SK-MEL-5 (cell line): Measurements from ENCODE around the gene RRP36. TPM values are rescaled to one million over a fixed set of nuclear protein-coding genes. Genes with fewer than 3 reads are reported as not detected.
A peak's percentile ranks its signal among the peaks of the same experiment; 100 is the strongest.

Experiments used
- DNase-seq: peaks from one replicate; pipeline ENCODE4 v3.0.0-alpha.2; 2016; ENCODE audit warnings: low read depth, low spot score
- in situ Hi-C: cut with HindIII; loops from 2 replicates; pipeline ENCODE4 v1.10.0; 2016; ENCODE audit warnings: low sequenced_read_pairs, high pct_unique_total_duplicates, low pct_unique_long_range_greater_than_20kb
- total RNA-seq: library from RNA; depleted of rRNA; stranded (reverse); fragments of >200 nt; shearing (Covaris generic); gene quantifications from 2 replicates; pipeline ENCODE4 v1.2.3, GENCODE V29; 2014

The RRP36 gene
- total RNA-seq, 1 experiment from 2014 or later, result 89.9 TPM

DNA sequence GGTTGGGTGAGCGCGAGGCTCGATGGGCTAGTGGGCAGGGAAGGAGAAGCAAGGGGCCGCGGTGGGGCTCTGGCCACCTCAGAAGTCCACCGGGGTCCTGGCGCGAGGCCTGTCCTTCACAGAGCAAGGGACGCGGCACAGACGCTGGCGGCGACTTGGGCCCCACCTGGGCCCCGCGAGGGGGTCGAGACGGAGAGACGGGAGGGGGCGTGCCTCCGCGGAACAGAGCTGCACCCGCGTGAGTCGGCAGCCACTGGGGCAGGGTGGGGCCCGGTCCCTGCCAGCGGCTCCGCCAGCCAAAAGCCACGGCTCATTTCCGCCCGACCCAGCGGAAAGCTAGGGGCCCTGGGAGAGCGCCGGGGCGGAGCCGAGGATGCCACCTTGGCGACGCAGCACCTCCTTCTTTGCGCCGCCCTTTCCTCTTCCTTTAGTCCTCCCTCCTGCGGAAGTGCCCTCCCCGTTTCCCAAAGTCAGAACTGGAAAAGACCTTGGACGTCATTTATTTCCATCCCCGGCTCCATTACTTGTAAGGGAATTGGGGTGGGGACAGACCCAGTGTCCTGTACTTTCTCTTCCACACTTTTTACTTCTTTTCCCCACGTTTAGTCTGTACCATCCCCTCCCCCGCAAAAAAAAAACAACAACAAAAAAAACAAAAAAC, 32.3 kb downstream of the RRP36 start, which contains the start of gene CUL7:
Gene CUL7 (minus strand): TSS at position 307 of the 661 bp plus-strand sequence. CDS start 1,063 bp downstream, outside the sequence.
- peak; percentile 94 for DNase-seq
- in situ Hi-C loops, result no loop called here

DNA sequence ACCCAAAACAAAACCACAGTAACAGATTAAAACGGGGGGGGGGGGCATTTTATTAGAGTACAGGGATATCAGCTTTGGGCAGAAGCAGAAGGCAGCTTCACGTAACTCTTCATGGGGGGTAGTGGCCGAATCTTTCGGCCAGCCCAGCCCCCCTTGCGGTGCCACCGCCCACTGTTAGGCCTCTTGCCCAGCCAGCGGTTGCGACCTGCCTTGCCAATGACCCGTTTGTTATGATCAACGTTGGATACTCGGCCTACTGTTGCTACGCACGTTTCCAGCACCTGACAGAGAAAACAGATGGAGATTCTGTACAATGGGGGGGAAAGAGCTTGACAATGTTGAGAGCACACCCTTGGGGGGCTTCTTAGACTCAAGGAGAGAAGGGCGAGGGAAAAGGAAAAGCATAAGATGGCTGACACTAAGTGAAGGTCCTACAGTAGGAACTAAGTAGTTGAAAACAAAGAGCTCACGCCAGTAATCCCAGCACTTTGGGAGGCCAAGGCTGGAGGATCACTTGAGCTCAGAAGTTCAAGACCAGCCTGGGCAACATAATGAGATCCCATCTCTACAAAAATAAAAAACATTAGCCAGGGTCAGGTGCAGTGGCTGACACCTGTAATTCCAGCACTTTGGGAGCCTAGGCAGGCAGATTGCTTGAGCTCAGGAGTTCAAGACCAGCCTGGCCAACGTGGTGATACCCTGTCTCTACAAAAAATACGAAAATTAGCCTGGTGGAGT, 33.0 kb downstream of the RRP36 start:
- DNase-seq, result no peak
- in situ Hi-C loops, result no loop called here

- in situ Hi-C loops, result no loop called here
Measured at GRCh38 chr6:43055966-43056365, 34.5 kb downstream of the RRP36 start.

GRCh38 chr6:43058531-43058930, 37.1 kb downstream of the RRP36 start:
- DNase-seq, result no peak
- in situ Hi-C loops, result no loop called here

More at GRCh38 chr6:43055966-43056365, 34.5 kb downstream of the RRP36 start:
- DNase-seq, result no peak

DNA sequence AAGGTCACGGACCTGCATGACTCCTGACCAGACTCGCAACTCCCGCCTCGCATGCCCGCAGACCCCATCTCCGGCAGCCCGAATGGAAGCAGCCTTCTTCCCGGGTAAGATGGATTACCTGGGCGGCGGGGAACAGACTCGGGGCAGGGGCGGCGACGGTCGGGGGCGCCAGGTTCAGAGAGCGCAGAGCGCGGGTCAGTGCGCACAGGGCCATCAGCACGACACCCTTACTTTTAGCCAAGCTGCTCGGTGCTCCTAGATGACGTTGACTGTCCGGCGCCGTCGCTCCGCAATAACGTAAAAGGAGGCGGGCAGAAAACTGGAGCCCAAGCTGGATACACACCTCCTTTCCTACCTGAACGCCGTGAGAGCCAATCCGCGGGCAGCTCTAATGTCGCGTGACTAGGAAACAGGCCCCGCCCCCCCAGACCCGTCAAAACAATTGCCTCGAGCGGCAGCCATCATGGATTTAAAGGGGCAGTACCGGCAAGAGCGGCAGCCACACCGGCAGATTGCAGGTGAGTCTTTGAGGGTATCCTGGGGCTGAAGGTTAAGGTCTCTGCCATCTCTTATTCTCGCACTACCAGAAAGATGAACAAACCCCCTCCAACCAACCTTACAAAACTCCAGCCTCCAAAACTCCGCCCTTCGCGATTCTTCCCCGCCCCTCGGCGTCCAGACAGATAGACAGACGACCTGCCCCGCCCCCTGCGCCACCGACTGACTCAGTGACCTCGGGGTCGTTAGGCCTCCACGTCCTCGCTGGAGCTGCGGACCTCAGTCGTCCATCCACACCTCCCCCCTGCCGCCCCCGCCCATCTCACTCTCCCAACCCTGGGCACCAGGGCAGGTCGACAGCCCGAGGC, 38.0 kb downstream of the RRP36 start, which contains the start of the genes KLC4 and MRPL2:
Gene KLC4 (plus strand): TSS at position 464 of the 866 bp plus-strand sequence. CDS start 1,705 bp downstream, outside the sequence.
Gene MRPL2 (minus strand): TSS at position 267 of the 866 bp plus-strand sequence. CDS start 53 bp downstream, at position 214.
- DNase-seq, result peak; percentile 99
- in situ Hi-C loops, result no loop called here

- in situ Hi-C loops, result no loop called here
- no peak for DNase-seq
Measured at GRCh38 chr6:43060034-43060754, 38.8 kb downstream of the RRP36 start.

- no peak for DNase-seq
- in situ Hi-C loops, result no loop called here
Measured at GRCh38 chr6:43060755-43061633, 39.6 kb downstream of the RRP36 start.

DNA sequence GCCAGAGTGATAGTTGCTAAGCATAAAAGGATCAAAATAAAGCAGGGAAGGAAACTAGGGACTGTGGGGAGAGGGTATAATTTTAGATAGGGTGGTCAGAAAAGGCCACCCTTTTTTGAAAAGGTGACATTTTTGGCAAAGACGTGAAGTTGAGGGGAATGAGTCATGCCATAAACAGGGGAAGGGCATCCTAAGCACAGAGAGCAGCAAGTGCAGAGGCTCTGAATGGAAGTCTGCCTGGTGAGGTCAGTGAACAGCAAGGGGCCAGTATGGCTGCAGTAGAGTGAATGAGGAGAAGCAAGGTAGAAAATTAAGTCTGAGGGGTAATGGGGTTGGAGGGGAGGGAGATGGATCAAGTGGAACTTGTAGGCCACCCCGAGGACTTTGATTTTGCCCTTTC, 40.4 kb downstream of the RRP36 start:
- in situ Hi-C loops, result no loop called here

GRCh38 chr6:43062818-43063217, 41.4 kb downstream of the RRP36 start:
- no peak for DNase-seq
- in situ Hi-C loops, result no loop called here

More for the DNA sequence above, 40.4 kb downstream of the RRP36 start:
- no peak for DNase-seq

GRCh38 chr6:43070028-43070632, 48.7 kb downstream of the RRP36 start:
- peak; percentile 64 for DNase-seq
- in situ Hi-C loops, result no loop called here

DNA sequence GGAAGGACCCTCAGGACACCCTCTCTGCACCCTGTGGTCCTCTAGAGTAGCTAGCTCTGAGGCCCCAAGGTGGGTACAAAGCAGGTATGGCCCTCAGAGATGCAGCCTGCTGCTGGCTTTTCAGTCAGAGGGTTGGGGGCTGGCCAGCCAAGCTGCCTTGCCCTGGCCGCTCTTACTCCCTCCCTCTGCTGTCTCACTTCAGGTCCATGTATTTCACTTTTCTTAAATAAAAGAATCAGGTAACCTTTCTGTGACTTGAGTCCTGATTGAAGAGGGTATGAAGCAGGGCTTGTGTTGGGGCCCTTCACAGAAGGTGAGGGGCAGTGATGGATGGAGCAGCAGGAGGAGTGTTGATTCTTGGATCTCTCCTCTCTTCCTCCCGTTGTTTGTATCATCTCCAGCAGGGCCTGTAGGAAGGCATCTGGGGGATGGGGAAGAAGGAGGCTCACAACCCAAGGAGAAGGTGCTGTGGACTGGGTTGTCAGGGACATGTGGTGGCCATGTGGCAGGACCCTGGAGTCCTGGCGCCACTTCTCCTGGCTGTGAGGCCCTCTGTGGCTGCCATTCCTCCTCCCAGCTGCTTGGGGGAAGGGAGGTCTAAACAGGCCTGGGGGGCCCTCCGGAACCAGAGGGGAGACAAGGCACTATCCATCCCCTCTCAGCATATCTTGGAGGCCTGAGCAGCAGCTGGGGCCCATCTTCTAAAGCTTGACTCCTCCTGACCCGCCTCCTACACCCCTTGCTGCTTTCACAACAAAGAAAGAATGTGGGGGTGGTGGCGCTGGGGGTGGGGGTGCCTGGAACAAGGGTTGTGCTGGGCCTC, 53.6 kb downstream of the RRP36 start:
- in situ Hi-C loops, result no loop called here
- no peak for DNase-seq

DNA sequence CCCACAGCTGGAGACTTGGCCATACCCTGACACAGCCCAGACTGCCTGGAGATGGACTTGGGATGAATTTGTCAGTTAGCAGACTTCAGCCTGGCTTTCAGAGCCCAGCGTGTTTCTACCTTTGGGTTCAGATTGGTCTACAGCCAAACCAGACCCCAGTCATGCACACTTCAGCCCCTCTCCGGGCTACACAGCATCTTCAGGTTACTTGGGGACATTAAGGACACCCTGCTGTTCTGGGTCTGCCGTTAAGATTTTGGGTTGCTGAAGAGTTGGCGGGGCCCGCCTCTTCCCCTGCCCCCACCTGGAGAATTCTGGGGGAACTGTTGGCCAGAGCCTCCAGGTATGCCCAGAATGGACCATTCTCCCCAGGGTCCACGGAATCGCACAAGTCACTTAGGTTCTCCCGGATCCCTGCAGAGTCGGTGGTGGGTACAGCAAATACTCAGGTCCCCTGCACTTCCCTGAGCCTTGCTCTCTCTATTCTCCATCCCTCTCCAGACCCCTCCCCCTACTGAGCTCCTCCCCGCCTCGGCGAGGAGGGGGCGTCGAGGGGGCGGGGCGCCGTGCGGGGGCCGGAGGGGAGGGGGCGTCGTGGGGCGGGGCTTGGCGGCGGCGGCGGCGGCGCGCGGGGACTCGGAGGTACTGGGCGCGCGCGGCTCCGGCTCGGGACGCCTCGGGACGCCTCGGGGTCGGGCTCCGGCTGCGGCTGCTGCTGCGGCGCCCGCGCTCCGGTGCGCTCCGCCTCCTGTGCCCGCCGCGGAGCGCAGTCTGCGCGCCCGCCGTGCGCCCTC, 54.4 kb downstream of the RRP36 start, which contains the start of gene PTK7:
Gene PTK7 (plus strand): TSS at position 645 of the 794 bp plus-strand sequence. CDS start 175 bp downstream, outside the sequence.
- in situ Hi-C loops, result no loop called here
- DNase-seq, result peak; percentile 52

GRCh38 chr6:43076464-43077332, 55.3 kb downstream of the RRP36 start:
- no peak for DNase-seq
- in situ Hi-C loops, result no loop called here
